GM23338 (cell line): ENCODE results near the gene CXXC5. TPM values are rescaled to one million over a fixed set of nuclear protein-coding genes. Genes with fewer than 3 reads are reported as not detected.
A peak's percentile ranks its signal among the peaks of the same experiment; 100 is the strongest.

ENCODE experiments used
- ATAC-seq: fragments of 200-7000 bp; cut with Tn5 transposase; 3 replicates; pipeline ENCODE4 v1.9.1; 2020
- DNase-seq: peaks from one replicate; pipeline ENCODE4 v3.0.0-alpha.2; 2015; ENCODE audit warnings: low spot score
- H2AFZ ChIP-seq: fragments of 200-600 bp; sonication (generic); 2 replicates; pipeline ENCODE4 v1.8.0; 2016; ENCODE audit warnings: antibody characterized with exemption, mild to moderate bottlenecking, moderate library complexity
- H3F3A ChIP-seq: fragments of 200-600 bp; sonication (generic); replicated peaks from 2 replicates; pipeline ENCODE4 v1.8.0; 2017; ENCODE audit warnings: antibody characterized with exemption, mixed run types, low read depth
- H3K27ac ChIP-seq: fragments of 200-600 bp; sonication (generic); 2 replicates; pipeline ENCODE4 v1.6.1; 2016; ENCODE audit warnings: low read depth
- H3K27me3 ChIP-seq: fragments of 200-600 bp; sonication (generic); 2 replicates; pipeline ENCODE4 v1.8.0; 2016; ENCODE audit warnings: mild to moderate bottlenecking, mixed run types, moderate library complexity; ENCODE audit not compliant: insufficient read depth
- H3K36me3 ChIP-seq: fragments of 200-600 bp; sonication (generic); 2 replicates; pipeline ENCODE4 v1.8.0; 2016; ENCODE audit warnings: mild to moderate bottlenecking; ENCODE audit not compliant: insufficient read depth
- H3K4me1 ChIP-seq: fragments of 200-600 bp; sonication (generic); 2 replicates; pipeline ENCODE4 v1.8.0; 2016; ENCODE audit warnings: mild to moderate bottlenecking, moderate library complexity; ENCODE audit not compliant: insufficient read depth
- H3K4me2 ChIP-seq: fragments of 200-600 bp; sonication (generic); 2 replicates; pipeline ENCODE4 v1.7.1; 2017; ENCODE audit warnings: mixed run types
- H3K4me3 ChIP-seq: fragments of 200-600 bp; sonication (generic); 2 replicates; pipeline ENCODE4 v1.6.1; 2016; ENCODE audit warnings: mixed run types
- H3K79me2 ChIP-seq: fragments of 200-600 bp; sonication (generic); replicated peaks from 2 replicates; pipeline ENCODE4 v1.8.0; 2017; ENCODE audit warnings: mild to moderate bottlenecking; ENCODE audit not compliant: insufficient read depth
- H3K9me2 ChIP-seq: fragments of 200-600 bp; sonication (generic); 2 replicates; pipeline ENCODE4 v1.8.0; 2017; ENCODE audit not compliant: insufficient read depth
- H4K20me1 ChIP-seq: fragments of 200-600 bp; sonication (generic); replicated peaks from 2 replicates; pipeline ENCODE4 v1.8.0; 2017; ENCODE audit warnings: mild to moderate bottlenecking; ENCODE audit not compliant: insufficient read depth
- H3K27ac Mint-ChIP-seq: 2 replicates; pipeline ENCODE4 v1.8.0; 2020; ENCODE audit warnings: inconsistent platforms, mild to moderate bottlenecking, moderate library complexity, mixed read lengths
- H3K27me3 Mint-ChIP-seq: 3 replicates; pipeline ENCODE4 v1.8.0; 2022; ENCODE audit warnings: low read depth, mild to moderate bottlenecking, moderate library complexity, mixed read lengths, inconsistent platforms; ENCODE audit not compliant: insufficient read depth, poor library complexity
- H3K36me3 Mint-ChIP-seq: 3 replicates; pipeline ENCODE4 v1.8.0; 2021; ENCODE audit warnings: low read depth, mild to moderate bottlenecking, inconsistent platforms, moderate library complexity, mixed read lengths
- H3K4me1 Mint-ChIP-seq: 3 replicates; pipeline ENCODE4 v1.8.0; 2020; ENCODE audit warnings: mild to moderate bottlenecking, inconsistent platforms, mixed read lengths
- H3K4me3 Mint-ChIP-seq: 3 replicates; pipeline ENCODE4 v1.8.0; 2021; ENCODE audit warnings: moderate library complexity, mild to moderate bottlenecking, inconsistent platforms, mixed read lengths
- H3K9me3 Mint-ChIP-seq: 3 replicates; pipeline ENCODE4 v1.8.0; 2020; ENCODE audit warnings: moderate library complexity, mild to moderate bottlenecking, inconsistent platforms, mixed read lengths
- CREB1 ChIP-seq: fragments of 250-450 bp; sonication (Bioruptor Pico); IDR thresholded peaks from 2 replicates; pipeline ENCODE4 v1.5.0; 2020; ENCODE audit warnings: low read depth, mild to moderate bottlenecking, moderate library complexity
- CTCF ChIP-seq, 2 experiments: fragments of 200-600 bp in 1 of 2; sonication (generic) in 1 of 2; conservative IDR thresholded peaks; 2 replicates each; pipeline versions ENCODE4 v1.5.1 to v1.6.1; 2016 to 2017; ENCODE audit warnings: antibody characterized with exemption in 2 of 2, low read depth in 2 of 2, mild to moderate bottlenecking in 2 of 2, moderate library complexity in 1 of 2
- ETS1 ChIP-seq: IDR thresholded peaks from 2 replicates; pipeline ENCODE4 v1.6.1; 2016; ENCODE audit warnings: antibody characterized with exemption
- EZH2 ChIP-seq: fragments of 200-600 bp; sonication (generic); IDR thresholded peaks from one replicate; pipeline ENCODE4 v1.8.0; 2017; ENCODE audit warnings: antibody characterized with exemption, mild to moderate bottlenecking, low read depth; ENCODE audit not compliant: unreplicated experiment
- EZH2phosphoT487 ChIP-seq: fragments of 200-600 bp; sonication (generic); IDR thresholded peaks from one replicate; pipeline ENCODE4 v1.8.1; 2018; ENCODE audit warnings: antibody characterized with exemption; ENCODE audit not compliant: unreplicated experiment
- JUNB ChIP-seq: IDR thresholded peaks from one replicate; pipeline ENCODE4 v1.6.1; 2016; ENCODE audit warnings: antibody characterized with exemption; ENCODE audit not compliant: unreplicated experiment
- NANOG ChIP-seq: IDR thresholded peaks from 2 replicates; pipeline ENCODE4 v1.6.1; 2016; ENCODE audit warnings: antibody characterized with exemption, borderline replicate concordance
- POLR2AphosphoS5 ChIP-seq: IDR thresholded peaks from 2 replicates; pipeline ENCODE4 v1.6.1; 2016; ENCODE audit warnings: antibody characterized with exemption, low read depth
- REST ChIP-seq: IDR thresholded peaks from one replicate; pipeline ENCODE4 v1.6.1; 2018; ENCODE audit warnings: antibody characterized with exemption; ENCODE audit not compliant: unreplicated experiment
- STAT1 ChIP-seq: IDR thresholded peaks from one replicate; pipeline ENCODE4 v1.6.1; 2016; ENCODE audit warnings: antibody characterized with exemption; ENCODE audit not compliant: unreplicated experiment
- ZNF114 ChIP-seq: fragments of 250-450 bp; sonication (Bioruptor Pico); IDR thresholded peaks from 2 replicates; pipeline ENCODE4 v1.5.0; 2020; ENCODE audit warnings: mild to moderate bottlenecking, moderate library complexity
- ZNF331 ChIP-seq: fragments of 250-450 bp; sonication (Bioruptor Pico); IDR thresholded peaks from 2 replicates; pipeline ENCODE4 v1.5.0; 2020; ENCODE audit warnings: low read depth, mild to moderate bottlenecking, moderate library complexity
- polyA plus RNA-seq: library from polyadenylated mRNA; unstranded; fragments of >200 nt; fragmentation: Nextera tagmentation; extraction: Ambion mirVana; gene quantifications from 2 replicates; pipeline ENCODE4 v1.2.1, GENCODE V29; 2016
- total RNA-seq: library from RNA; depleted of rRNA; stranded (reverse); fragments of >200 nt; shearing (Covaris generic); gene quantifications from 2 replicates; pipeline ENCODE4 v1.2.3, GENCODE V29; 2014
- TF ChIP-seq, protein P1 (sequence below): fragments of 250-450 bp; sonication (Bioruptor Pico); IDR thresholded peaks from 2 replicates; pipeline ENCODE4 v1.5.0; 2020; ENCODE audit warnings: mild to moderate bottlenecking, moderate library complexity

CXXC5 gene
- total and polyA plus RNA-seq, 2 experiments from 2014 or later: 63.3 to 111 TPM

GRCh38 chr5:139733010-139733688, 85.0 kb downstream of the CXXC5 start:
- Mint-ChIP-seq H3K27ac (no peak overlapping the region), H3K36me3 (no peaks in the 10 kb centered on the region), H3K9me3 (no peaks in the 10 kb centered on the region), H3K4me1 (peaks cover 11% of the 10 kb centered on the region; the same call in 2 of the 3 replicates), H3K27me3 (peaks cover 5% of the 10 kb centered on the region), H3K4me3 (no peak overlapping the region)
- Histone ChIP-seq H3K27me3 (no peaks in the 10 kb centered on the region), H3K27ac (no peak overlapping the region), H3F3A (0 out of 2 replicates have a peak, but pooled peaks cover 4% of the 10 kb centered on the region), H3K36me3 (no peaks in the 10 kb centered on the region), H3K4me3 (no peak overlapping the region), H3K4me1 (no peaks in the 10 kb centered on the region), H3K9me2 (no peaks in the 10 kb centered on the region), H3K4me2 (no peak overlapping the region), H4K20me1 (no peaks in the 10 kb centered on the region), H2AFZ (peak overlapping the region; percentile 32; the same call in 1 of the 2 replicates), H3K79me2 (no peaks in the 10 kb centered on the region)
- ATAC-seq (peak; percentile 14; the same call in 2 of the 3 replicates), DNase-seq (no peak)
- no peak for TF ChIP-seq ZNF114 (CRISPR knock-in tag)
- TF ChIP-seq EZH2: no peak
- TF ChIP-seq ETS1: no peak
- no peak for TF ChIP-seq CREB1 (CRISPR knock-in tag)
- TF ChIP-seq, protein P1, sequence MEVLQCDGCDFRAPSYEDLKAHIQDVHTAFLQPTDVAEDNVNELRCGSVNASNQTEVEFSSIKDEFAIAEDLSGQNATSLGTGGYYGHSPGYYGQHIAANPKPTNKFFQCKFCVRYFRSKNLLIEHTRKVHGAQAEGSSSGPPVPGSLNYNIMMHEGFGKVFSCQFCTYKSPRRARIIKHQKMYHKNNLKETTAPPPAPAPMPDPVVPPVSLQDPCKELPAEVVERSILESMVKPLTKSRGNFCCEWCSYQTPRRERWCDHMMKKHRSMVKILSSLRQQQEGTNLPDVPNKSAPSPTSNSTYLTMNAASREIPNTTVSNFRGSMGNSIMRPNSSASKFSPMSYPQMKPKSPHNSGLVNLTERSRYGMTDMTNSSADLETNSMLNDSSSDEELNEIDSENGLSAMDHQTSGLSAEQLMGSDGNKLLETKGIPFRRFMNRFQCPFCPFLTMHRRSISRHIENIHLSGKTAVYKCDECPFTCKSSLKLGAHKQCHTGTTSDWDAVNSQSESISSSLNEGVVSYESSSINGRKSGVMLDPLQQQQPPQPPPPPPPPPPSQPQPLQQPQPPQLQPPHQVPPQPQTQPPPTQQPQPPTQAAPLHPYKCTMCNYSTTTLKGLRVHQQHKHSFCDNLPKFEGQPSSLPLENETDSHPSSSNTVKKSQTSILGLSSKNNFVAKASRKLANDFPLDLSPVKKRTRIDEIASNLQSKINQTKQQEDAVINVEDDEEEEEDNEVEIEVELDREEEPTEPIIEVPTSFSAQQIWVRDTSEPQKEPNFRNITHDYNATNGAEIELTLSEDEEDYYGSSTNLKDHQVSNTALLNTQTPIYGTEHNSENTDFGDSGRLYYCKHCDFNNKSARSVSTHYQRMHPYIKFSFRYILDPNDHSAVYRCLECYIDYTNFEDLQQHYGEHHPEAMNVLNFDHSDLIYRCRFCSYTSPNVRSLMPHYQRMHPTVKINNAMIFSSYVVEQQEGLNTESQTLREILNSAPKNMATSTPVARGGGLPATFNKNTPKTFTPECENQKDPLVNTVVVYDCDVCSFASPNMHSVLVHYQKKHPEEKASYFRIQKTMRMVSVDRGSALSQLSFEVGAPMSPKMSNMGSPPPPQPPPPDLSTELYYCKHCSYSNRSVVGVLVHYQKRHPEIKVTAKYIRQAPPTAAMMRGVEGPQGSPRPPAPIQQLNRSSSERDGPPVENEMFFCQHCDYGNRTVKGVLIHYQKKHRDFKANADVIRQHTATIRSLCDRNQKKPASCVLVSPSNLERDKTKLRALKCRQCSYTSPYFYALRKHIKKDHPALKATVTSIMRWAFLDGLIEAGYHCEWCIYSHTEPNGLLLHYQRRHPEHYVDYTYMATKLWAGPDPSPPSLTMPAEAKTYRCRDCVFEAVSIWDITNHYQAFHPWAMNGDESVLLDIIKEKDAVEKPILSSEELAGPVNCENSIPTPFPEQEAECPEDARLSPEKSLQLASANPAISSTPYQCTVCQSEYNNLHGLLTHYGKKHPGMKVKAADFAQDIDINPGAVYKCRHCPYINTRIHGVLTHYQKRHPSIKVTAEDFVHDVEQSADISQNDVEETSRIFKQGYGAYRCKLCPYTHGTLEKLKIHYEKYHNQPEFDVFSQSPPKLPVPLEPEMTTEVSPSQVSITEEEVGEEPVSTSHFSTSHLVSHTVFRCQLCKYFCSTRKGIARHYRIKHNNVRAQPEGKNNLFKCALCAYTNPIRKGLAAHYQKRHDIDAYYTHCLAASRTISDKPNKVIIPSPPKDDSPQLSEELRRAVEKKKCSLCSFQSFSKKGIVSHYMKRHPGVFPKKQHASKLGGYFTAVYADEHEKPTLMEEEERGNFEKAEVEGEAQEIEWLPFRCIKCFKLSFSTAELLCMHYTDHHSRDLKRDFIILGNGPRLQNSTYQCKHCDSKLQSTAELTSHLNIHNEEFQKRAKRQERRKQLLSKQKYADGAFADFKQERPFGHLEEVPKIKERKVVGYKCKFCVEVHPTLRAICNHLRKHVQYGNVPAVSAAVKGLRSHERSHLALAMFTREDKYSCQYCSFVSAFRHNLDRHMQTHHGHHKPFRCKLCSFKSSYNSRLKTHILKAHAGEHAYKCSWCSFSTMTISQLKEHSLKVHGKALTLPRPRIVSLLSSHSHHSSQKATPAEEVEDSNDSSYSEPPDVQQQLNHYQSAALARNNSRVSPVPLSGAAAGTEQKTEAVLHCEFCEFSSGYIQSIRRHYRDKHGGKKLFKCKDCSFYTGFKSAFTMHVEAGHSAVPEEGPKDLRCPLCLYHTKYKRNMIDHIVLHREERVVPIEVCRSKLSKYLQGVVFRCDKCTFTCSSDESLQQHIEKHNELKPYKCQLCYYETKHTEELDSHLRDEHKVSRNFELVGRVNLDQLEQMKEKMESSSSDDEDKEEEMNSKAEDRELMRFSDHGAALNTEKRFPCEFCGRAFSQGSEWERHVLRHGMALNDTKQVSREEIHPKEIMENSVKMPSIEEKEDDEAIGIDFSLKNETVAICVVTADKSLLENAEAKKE: no peak
- TF ChIP-seq CTCF (conservative IDR thresholded peaks at IDR 0.05; ENCODE audit: low read depth in 2 of 2): no peak
- no peak for TF ChIP-seq POLR2AphosphoS5
- no peak for TF ChIP-seq STAT1
- TF ChIP-seq JUNB: no peak
- no peak for TF ChIP-seq NANOG
- TF ChIP-seq ZNF331 (CRISPR knock-in tag): no peak
- TF ChIP-seq REST: no peak
- no peak for TF ChIP-seq EZH2phosphoT487
